ENCODE measurements around the gene NKX6-1.

DNA sequence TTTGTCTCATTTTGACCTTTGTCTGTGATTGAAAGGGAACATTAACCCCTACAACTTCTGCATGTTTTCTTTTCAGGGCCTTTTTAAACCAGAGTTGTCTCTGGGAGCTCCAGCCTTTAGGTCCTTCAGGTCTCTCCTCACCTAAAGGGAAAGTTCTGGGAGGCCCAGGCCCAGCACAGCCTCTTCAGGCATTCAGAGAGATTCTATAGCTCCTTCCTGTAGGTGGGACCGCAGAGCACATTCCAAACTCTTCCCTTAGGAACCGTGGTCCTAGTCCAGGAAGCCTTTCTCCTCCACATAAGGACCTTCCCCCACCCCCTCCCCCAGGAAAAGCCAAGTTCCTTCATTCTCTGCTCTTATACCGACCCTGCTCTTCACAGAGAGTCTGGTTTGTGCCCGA lies 14.9 kb downstream of the NKX6-1 start:
- TF ChIP-seq, protein P1, sequence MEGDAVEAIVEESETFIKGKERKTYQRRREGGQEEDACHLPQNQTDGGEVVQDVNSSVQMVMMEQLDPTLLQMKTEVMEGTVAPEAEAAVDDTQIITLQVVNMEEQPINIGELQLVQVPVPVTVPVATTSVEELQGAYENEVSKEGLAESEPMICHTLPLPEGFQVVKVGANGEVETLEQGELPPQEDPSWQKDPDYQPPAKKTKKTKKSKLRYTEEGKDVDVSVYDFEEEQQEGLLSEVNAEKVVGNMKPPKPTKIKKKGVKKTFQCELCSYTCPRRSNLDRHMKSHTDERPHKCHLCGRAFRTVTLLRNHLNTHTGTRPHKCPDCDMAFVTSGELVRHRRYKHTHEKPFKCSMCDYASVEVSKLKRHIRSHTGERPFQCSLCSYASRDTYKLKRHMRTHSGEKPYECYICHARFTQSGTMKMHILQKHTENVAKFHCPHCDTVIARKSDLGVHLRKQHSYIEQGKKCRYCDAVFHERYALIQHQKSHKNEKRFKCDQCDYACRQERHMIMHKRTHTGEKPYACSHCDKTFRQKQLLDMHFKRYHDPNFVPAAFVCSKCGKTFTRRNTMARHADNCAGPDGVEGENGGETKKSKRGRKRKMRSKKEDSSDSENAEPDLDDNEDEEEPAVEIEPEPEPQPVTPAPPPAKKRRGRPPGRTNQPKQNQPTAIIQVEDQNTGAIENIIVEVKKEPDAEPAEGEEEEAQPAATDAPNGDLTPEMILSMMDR (conservative IDR thresholded peaks at IDR 0.05; ENCODE audit: low read length): no peak
- no peak for TF ChIP-seq EZH2phosphoT487 (IDR thresholded peaks at IDR 0.05; ENCODE audit: borderline replicate concordance)

Data from Loucy (cell line).